COR-L47 (cell line): Measurements from ENCODE around the gene TRIM40.
A peak's percentile ranks its signal among the peaks of the same experiment; 100 is the strongest.

Experiments used
- DNase-seq: peaks from one replicate; lab custom pipeline; 2025; lab: John Stamatoyannopoulos, UW

Gene TRIM40

GRCh38 chr6:30135757-30136156 lies at the start of gene TRIM40:
Gene TRIM40 (plus strand): TSS chr6:30136140. CDS start chr6:30137037, 897 bp downstream.
- no peak for DNase-seq

- no peak for DNase-seq
These were observed 48.1 kb upstream of the TRIM40 start for GRCh38 chr6:30087876-30088275.

DNA sequence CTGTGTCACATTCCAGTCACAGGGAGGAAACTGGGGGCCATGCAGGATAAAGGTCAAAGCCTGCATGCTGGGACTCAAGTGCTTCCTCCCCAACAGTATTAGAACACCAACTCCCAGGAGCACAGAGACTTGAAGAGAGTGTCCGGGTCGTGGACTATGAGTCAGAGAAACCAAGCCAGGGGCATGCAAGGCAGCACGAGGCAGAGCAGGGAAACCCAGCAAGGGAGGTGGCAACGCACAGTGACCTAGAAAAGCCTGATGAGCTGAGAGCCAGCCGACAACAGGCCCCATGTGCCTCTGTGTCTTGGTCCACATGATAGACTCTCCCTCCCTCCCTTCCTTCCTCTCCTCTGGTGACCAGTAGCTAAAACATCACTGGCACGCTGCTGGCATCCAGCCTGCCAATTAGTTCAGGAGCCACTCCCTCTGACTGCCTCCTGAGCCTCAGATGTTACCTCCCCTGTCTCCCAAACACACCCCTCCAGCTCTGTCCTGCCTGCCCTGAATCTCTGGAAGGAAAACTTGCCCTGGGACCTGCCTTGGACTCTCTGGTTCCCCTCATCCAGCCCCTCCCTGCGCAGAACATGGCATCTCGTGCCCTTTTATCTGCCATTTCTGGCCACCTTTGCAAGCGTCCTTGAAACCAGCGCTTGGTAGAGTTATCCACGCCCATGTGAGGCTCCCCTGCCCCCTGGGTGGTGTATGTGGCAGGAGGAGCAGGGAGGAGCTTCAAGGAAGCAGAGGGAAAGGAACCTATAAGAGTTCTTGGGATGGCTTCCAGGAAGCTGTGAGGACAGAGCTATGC lies 44.2 kb upstream of the TRIM40 start:
- peak; percentile 43 for DNase-seq

DNA sequence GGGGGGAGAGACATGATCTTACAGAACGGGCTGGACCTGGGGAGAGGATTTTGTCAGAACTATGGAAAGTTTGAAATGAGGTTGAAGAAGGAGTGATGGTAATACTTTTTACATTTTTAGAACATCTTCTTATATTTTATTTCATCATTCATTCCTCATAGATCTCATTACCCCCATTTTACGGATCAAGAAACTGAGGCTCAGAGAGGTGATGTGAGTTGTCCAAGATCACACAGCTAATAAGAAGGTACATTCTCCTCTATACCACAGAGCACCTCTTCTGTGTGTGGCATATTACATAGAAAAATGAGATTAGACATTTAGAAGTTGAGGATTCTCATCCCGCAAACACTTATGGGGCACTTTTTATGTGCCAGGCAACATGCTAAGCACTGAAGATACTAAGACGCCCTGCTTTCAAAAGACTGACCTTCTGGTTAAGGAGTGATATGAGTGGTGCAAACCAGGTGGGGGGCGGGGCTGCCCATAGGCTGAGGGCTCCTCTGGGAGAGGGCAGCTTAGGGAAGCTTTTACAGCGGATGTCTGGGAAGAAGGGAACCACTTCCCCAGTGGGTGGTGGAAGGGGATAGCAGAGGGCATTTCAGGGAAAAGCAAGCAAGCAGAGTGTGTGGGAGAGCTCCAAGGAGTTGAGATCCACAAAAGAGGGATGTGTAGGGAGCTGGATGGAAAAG lies 42.9 kb upstream of the TRIM40 start:
- DNase-seq = no peak

DNA sequence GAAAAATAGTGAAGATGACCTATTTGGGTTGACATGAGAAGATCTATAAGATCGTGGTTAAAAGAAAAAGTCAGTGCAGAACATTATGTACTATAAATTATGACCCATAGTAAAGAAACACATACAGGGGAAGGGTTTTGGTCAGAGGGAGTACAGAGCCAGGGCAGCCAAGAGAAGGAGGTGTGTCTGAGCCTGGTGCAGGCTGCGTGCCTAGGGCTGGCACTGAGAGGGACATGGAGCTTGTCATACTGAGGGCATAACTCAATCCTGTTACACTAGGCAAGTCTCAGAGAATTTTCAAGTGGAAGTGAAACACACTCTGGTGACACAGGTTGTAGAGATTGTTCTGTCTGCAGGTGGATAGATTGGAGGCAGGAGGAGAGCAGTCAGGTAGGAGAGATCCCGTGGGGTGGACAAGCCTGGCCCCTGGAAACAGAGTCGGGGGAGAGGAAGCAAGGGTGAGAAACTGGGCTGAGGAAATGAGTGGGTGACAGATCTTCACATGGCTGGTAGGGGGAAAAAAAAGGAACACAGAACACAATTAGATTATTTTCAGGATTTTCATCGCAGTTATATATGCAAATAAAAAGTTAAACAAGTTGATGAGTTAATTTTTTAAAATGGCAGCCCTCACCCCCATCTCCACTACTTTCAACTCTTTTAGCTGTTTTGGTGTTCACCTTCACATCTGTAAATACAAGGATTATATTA lies 41.8 kb upstream of the TRIM40 start:
- no peak for DNase-seq

GRCh38 chr6:30096829-30097228 lies 39.1 kb upstream of the TRIM40 start:
- no peak for DNase-seq

GRCh38 chr6:30097902-30098768 lies 37.8 kb upstream of the TRIM40 start:
- DNase-seq = no peak

- no peak for DNase-seq
These were observed 35.8 kb upstream of the TRIM40 start for GRCh38 chr6:30100154-30100553.

GRCh38 chr6:30100585-30101443 lies 35.1 kb upstream of the TRIM40 start:
- DNase-seq = no peak

DNA sequence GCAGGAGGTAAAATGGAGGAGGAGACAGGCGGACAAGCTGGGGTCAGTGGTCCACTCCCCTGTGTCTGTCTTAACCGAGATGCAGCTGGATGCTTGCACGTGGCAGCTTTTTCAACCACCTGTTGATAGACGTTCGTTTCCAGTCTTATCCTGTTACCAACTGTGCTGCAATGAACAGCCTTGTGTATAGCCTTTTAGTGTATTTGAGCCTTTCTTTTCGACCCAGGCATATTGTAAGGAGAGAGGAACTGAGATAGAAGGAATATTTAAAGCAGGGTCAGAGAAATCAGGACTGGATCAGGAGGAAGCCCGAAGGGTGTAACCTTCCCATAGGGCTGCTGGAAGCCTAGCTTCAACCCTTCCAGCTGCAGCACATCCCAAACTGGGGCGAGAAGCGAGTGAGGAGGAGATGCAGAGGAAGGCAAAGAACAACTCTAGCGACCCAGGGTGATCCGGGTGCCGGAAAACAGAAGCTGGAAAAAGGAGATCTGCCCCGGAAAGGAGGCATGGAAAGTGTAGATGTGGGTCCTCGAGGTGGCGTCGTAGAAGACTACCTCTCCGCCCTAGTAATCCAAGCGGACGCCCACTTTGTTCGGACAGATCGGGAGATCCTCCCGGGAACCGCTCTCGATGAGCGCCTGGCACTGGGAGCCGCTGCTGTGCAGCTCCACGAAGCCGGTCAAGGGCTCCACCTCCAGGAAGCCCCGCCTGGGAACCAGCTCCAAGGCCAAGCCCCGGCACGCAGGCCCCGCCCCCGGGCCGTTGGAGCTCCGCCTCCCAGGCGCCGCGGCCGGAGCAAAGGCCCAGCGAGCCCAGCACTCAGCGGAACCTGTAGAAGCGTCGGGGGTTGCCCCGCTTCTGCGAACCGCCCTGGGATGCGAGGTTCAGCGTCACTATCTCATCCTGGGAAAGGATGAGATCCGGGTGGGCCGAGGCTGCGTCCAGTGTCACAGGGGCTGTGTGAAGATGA lies 34.2 kb upstream of the TRIM40 start:
- peak; percentile 33 for DNase-seq

DNA sequence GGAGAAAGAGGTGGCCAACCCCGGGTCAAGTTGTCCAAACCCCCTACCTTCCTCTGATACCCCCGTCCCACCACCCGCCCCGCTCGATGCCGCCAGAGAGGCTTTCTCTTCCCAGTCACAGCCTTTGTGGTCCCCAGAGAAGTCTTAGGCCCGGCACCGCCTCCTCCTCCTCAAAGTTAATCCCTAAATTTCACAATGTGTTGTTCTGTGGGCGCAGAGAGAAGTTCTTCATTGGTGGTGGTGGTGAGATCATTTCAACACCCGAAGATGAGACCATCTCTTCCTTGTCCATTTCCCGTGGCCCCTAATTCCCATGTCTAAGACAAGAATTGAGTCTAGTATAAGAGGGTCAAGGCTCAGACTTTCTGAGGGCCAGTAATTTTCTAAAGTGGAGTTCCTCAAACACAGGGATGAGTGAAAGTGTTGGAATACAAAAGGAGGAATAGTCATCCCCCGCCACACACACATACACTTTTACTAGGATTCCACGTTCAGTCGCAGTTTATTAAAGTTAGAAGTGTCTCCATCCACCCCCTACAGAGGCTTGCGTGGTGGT lies 33.4 kb upstream of the TRIM40 start:
- no peak for DNase-seq

DNA sequence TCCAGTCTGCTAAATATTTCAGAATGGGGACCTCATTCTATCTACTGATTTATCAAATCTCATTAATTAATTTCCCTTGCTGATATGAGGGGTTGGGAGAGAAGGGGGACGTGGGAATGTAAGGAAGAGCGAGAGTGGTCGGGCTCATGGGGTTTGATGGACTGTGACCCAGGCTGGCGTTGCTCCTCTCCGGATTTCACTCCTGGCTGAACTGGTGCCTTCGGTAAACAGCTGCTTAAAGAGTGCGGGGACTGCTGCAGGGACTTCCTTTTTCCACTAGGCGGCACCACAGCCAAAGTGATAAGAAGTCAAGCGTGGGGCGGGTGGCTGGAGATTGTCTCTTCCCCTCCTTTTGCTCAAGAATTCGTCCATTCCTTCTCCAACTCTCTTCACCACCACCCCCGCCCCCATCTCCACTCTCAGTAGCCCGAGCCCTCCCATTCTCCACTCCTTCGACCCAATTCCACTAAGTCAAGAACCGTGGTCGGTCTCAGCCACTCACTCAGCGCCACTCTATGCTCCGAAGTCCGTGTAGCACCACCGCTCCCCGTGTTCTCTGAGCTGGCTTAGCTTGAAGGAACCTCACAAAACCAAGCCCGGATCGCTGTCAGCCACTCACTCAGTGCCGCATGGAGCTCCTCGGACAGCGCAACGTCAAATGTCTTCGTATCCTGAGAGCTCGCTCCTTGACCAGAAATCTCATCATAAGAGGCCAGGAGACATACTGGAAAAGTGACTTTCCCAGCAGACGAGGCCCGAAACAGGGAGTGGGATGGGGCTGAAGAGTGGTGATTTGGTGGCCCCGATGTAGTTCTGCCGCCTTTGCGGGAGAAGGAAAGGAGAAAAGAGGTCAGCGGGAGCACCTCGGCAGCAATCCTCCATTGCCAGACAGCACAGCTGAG lies 32.7 kb upstream of the TRIM40 start:
- peak; percentile 79 for DNase-seq

GRCh38 chr6:30103872-30104179 lies 32.1 kb upstream of the TRIM40 start:
- no peak for DNase-seq

DNA sequence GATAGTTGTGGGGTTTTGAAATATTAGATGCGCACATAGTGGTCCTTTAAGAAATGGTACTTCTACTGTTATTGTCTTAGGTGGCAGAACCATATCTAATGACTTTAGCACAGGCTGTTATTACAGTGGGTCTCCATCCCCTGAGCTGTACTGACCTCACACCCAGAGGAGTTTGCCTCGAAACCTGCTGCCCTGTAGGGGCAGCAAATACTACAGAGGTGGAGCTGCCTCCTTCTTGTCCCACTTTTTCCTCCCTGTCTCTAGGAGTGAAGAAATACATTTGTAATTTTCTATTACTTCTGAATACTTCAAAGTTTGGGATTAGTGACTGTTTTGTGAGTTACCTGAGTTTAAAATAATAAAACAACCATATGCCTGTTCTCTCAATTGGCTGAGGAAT lies 31.3 kb upstream of the TRIM40 start:
- DNase-seq = no peak

GRCh38 chr6:30111266-30111856 lies 24.6 kb upstream of the TRIM40 start:
- no peak for DNase-seq

- DNase-seq = no peak
These were observed 23.4 kb upstream of the TRIM40 start for GRCh38 chr6:30112402-30112994.

- DNase-seq = no peak
These were observed 22.8 kb upstream of the TRIM40 start, which contains the start of gene TRIM31 for GRCh38 chr6:30113003-30113759. Gene TRIM31 (minus strand): TSS chr6:30113090. CDS start chr6:30112805, 285 bp downstream.
